HepG2 (cell line): ENCODE results near the gene CLIC1. TPM values are rescaled to one million over a fixed set of nuclear protein-coding genes. Genes with fewer than 3 reads are reported as not detected.

Experiments used
- HMG20B ChIP-seq: conservative IDR thresholded peaks from 2 replicates; pipeline ENCODE4 v1.6.1; 2016; ENCODE audit warnings: missing genetic modification reagents, missing compliant biosample characterization
- HNRNPK ChIP-seq: fragments of 200-400 bp; formaldehyde crosslinking; IDR thresholded peaks from 2 replicates; pipeline ENCODE4 v1.6.1; 2018; ENCODE audit warnings: low read length, low read depth, moderate library complexity, mild to moderate bottlenecking; ENCODE audit not compliant: poor library complexity, severe bottlenecking
- HOXA9 ChIP-seq: sonication (generic); formaldehyde crosslinking; IDR thresholded peaks from 2 replicates; pipeline ENCODE4 v1.8.1; 2022; ENCODE audit warnings: missing genetic modification reagents, mild to moderate bottlenecking, moderate library complexity, borderline replicate concordance
- MAF1 ChIP-seq: sonication (generic); formaldehyde crosslinking; IDR thresholded peaks from 2 replicates; pipeline ENCODE4 v1.5.0; 2020; ENCODE audit warnings: missing genetic modification reagents, borderline replicate concordance
- ZNF234 ChIP-seq: sonication (generic); formaldehyde crosslinking; conservative IDR thresholded peaks from 2 replicates; pipeline ENCODE4 v1.5.1; 2020; ENCODE audit warnings: mild to moderate bottlenecking, missing genetic modification reagents
- polyA plus RNA-seq, 8 experiments: library from polyadenylated mRNA; depleted of rRNA in 3 of 8; stranded (reverse) in 7 of 8; unstranded in 1 of 8; fragments of >200 nt; fragmentation: Illumina TruSeq in 4 of 8; extraction: Trizol in 4 of 8; gene quantifications; 2 replicates each; pipeline versions ENCODE4 v1.2.1 to v1.2.3, GENCODE V29; 2011 to 2016; ENCODE audit warnings: low read depth in 4 of 8, missing spikeins in 1 of 8, mixed read lengths in 1 of 8; ENCODE audit not compliant: insufficient read depth in 1 of 8
- total RNA-seq, 5 experiments: library from RNA; depleted of rRNA; stranded (reverse); fragments of >200 nt; fragmentation: Illumina TruSeq; extraction: Trizol; gene quantifications; 2 replicates each; pipeline ENCODE4 v1.2.3, GENCODE V29; 2016; ENCODE audit warnings: low read depth in 1 of 5
- TF ChIP-seq, protein P1 (sequence below): sonication (generic); formaldehyde crosslinking; IDR thresholded peaks from 2 replicates; pipeline ENCODE4 v1.4.0; 2020; ENCODE audit warnings: missing genetic modification reagents, mild to moderate bottlenecking, borderline replicate concordance
- TF ChIP-seq, protein P2 (sequence below): sonication (generic); formaldehyde crosslinking; IDR thresholded peaks from 2 replicates; pipeline ENCODE4 v1.9.0; 2021; ENCODE audit warnings: missing genetic modification reagents, borderline replicate concordance
- TF ChIP-seq, protein P3 (sequence below): sonication (generic); formaldehyde crosslinking; IDR thresholded peaks from 2 replicates; pipeline ENCODE4 v1.4.0; 2020; ENCODE audit warnings: missing genetic modification reagents

Gene CLIC1
- total and polyA plus RNA-seq, 2 of the 13 experiments (the other 11 are each of a cell fraction or from before 2014, with no cell fraction given): 602 to 891 TPM

DNA sequence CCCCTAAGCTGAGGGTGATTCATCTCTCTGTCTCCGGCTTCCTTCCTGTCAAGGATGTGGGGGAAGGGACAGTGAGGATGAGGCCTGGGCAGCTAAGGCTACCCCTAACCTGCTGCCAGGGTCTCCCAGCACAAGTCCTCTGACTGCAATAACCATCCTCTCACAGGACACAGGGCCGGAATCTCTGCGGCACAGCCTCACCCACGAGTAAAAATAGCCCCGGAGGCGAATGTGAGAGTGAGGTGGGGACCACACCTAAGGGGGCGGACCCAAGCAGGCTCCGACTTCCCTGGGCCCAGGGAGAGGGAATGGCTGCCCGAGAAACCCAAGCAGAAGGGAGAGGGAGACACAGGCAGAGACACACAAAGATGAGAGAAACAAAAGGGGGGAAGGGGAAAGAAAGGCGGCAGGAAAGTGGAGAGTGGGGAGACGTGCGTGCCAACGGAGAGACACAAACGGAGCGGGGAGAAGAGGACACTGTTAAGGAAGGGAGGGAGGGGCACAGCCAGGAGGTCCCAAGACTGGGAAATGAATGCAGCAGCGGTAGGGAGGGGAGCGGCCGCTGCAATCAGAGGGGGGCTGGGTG is 1.4 kb downstream of the CLIC1 start (continued):
- TF ChIP-seq, protein P1, sequence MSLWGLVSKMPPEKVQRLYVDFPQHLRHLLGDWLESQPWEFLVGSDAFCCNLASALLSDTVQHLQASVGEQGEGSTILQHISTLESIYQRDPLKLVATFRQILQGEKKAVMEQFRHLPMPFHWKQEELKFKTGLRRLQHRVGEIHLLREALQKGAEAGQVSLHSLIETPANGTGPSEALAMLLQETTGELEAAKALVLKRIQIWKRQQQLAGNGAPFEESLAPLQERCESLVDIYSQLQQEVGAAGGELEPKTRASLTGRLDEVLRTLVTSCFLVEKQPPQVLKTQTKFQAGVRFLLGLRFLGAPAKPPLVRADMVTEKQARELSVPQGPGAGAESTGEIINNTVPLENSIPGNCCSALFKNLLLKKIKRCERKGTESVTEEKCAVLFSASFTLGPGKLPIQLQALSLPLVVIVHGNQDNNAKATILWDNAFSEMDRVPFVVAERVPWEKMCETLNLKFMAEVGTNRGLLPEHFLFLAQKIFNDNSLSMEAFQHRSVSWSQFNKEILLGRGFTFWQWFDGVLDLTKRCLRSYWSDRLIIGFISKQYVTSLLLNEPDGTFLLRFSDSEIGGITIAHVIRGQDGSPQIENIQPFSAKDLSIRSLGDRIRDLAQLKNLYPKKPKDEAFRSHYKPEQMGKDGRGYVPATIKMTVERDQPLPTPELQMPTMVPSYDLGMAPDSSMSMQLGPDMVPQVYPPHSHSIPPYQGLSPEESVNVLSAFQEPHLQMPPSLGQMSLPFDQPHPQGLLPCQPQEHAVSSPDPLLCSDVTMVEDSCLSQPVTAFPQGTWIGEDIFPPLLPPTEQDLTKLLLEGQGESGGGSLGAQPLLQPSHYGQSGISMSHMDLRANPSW: no peak
- TF ChIP-seq, protein P2, sequence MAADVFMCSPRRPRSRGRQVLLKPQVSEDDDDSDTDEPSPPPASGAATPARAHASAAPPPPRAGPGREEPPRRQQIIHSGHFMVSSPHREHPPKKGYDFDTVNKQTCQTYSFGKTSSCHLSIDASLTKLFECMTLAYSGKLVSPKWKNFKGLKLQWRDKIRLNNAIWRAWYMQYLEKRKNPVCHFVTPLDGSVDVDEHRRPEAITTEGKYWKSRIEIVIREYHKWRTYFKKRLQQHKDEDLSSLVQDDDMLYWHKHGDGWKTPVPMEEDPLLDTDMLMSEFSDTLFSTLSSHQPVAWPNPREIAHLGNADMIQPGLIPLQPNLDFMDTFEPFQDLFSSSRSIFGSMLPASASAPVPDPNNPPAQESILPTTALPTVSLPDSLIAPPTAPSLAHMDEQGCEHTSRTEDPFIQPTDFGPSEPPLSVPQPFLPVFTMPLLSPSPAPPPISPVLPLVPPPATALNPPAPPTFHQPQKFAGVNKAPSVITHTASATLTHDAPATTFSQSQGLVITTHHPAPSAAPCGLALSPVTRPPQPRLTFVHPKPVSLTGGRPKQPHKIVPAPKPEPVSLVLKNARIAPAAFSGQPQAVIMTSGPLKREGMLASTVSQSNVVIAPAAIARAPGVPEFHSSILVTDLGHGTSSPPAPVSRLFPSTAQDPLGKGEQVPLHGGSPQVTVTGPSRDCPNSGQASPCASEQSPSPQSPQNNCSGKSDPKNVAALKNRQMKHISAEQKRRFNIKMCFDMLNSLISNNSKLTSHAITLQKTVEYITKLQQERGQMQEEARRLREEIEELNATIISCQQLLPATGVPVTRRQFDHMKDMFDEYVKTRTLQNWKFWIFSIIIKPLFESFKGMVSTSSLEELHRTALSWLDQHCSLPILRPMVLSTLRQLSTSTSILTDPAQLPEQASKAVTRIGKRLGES (CRISPR knock-in tag): no peak
- TF ChIP-seq MAF1 (CRISPR knock-in tag) (no peak), ZNF234 (CRISPR knock-in tag) (no peak), HOXA9 (CRISPR knock-in tag) (0 out of 2 replicates have a peak, but pooled peaks have one; percentile 43), HMG20B (CRISPR knock-in tag) (no peak), HNRNPK (peak; percentile 55)
- TF ChIP-seq, protein P3, sequence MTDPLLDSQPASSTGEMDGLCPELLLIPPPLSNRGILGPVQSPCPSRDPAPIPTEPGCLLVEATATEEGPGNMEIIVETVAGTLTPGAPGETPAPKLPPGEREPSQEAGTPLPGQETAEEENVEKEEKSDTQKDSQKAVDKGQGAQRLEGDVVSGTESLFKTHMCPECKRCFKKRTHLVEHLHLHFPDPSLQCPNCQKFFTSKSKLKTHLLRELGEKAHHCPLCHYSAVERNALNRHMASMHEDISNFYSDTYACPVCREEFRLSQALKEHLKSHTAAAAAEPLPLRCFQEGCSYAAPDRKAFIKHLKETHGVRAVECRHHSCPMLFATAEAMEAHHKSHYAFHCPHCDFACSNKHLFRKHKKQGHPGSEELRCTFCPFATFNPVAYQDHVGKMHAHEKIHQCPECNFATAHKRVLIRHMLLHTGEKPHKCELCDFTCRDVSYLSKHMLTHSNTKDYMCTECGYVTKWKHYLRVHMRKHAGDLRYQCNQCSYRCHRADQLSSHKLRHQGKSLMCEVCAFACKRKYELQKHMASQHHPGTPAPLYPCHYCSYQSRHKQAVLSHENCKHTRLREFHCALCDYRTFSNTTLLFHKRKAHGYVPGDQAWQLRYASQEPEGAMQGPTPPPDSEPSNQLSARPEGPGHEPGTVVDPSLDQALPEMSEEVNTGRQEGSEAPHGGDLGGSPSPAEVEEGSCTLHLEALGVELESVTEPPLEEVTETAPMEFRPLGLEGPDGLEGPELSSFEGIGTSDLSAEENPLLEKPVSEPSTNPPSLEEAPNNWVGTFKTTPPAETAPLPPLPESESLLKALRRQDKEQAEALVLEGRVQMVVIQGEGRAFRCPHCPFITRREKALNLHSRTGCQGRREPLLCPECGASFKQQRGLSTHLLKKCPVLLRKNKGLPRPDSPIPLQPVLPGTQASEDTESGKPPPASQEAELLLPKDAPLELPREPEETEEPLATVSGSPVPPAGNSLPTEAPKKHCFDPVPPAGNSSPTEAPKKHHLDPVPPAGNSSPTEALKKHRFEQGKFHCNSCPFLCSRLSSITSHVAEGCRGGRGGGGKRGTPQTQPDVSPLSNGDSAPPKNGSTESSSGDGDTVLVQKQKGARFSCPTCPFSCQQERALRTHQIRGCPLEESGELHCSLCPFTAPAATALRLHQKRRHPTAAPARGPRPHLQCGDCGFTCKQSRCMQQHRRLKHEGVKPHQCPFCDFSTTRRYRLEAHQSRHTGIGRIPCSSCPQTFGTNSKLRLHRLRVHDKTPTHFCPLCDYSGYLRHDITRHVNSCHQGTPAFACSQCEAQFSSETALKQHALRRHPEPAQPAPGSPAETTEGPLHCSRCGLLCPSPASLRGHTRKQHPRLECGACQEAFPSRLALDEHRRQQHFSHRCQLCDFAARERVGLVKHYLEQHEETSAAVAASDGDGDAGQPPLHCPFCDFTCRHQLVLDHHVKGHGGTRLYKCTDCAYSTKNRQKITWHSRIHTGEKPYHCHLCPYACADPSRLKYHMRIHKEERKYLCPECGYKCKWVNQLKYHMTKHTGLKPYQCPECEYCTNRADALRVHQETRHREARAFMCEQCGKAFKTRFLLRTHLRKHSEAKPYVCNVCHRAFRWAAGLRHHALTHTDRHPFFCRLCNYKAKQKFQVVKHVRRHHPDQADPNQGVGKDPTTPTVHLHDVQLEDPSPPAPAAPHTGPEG: no peak
